ENCODE results near the gene ABCB4.
"Not testable (repeated sequence)": the region's sequence is repeated elsewhere in the genome, so short reads cannot be mapped to it uniquely, and the experiment has no call there.

ABCB4 gene

DNA sequence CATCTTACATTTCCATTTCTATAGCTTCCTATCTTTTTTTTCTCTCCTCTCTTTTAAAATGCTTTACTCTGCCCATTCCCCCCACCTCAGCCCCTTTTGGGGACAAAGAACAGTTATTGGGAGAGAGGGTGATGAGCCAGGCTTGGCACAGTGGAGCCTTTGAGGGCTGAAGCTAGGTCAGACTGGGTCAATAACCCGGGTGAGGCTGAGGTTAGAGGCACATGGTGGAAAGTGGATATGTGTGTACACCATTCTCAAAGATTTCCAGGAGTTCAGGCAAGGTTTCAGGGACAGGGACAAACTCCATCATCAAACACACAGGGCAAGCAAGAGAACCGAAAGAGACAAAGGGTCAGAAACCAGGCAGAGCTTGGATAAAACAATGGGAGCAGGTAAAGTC, 11.5 kb downstream of the ABCB4 start:
- no peak for TF ChIP-seq ZFX (IDR thresholded peaks at IDR 0.05; ENCODE audit: borderline replicate concordance)
- TF ChIP-seq, protein P1, sequence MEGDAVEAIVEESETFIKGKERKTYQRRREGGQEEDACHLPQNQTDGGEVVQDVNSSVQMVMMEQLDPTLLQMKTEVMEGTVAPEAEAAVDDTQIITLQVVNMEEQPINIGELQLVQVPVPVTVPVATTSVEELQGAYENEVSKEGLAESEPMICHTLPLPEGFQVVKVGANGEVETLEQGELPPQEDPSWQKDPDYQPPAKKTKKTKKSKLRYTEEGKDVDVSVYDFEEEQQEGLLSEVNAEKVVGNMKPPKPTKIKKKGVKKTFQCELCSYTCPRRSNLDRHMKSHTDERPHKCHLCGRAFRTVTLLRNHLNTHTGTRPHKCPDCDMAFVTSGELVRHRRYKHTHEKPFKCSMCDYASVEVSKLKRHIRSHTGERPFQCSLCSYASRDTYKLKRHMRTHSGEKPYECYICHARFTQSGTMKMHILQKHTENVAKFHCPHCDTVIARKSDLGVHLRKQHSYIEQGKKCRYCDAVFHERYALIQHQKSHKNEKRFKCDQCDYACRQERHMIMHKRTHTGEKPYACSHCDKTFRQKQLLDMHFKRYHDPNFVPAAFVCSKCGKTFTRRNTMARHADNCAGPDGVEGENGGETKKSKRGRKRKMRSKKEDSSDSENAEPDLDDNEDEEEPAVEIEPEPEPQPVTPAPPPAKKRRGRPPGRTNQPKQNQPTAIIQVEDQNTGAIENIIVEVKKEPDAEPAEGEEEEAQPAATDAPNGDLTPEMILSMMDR (IDR thresholded peaks at IDR 0.05), result no peak
- peak overlapping the region; percentile 50; the same call in 1 of the 2 replicates for H3K27ac ChIP-seq

DNA sequence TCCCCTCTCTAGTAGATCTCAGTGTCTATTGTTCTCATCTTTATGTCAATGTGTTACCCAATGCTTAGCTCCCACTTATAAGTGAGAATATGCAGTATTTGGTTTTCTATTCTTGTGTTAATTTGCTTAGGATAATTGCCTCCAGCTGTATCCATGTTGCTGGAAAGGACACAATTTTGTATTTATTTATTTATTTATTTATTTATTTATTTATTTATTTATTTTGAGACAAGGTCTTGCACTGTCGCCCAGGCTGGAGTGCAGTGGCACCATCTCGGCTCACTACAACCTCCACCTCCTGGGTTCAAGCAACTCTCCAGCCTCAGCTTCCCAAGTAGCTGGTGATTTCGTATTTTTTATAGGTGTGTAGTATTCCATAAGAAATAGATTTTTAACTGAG, 15.0 kb downstream of the ABCB4 start:
- H3K27ac ChIP-seq, result not testable (repeated sequence)

DNA sequence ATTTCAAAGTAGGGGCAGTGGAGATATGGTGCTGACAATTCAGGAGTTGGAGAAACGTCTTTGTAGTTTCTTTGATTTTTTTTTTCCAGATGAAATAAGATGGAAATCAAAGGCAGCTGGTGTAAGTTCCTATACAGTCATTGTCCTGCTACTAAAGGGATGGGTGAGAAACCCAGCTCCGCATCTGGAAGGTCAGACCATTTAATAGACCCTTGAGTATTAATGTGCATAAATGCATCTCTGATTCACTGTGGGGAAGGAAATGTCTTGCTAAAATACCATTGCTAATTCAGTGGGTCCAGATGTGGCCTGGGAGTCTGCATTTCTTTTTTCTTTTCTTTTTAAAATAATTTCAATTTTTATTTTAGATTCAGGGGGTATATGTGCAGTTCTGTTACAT, 15.5 kb downstream of the ABCB4 start:
- no peak overlapping the region for H3K27ac ChIP-seq
- TF ChIP-seq, protein P1 (IDR thresholded peaks at IDR 0.05), result no peak
- TF ChIP-seq ZFX (IDR thresholded peaks at IDR 0.05; ENCODE audit: borderline replicate concordance), result no peak

DNA sequence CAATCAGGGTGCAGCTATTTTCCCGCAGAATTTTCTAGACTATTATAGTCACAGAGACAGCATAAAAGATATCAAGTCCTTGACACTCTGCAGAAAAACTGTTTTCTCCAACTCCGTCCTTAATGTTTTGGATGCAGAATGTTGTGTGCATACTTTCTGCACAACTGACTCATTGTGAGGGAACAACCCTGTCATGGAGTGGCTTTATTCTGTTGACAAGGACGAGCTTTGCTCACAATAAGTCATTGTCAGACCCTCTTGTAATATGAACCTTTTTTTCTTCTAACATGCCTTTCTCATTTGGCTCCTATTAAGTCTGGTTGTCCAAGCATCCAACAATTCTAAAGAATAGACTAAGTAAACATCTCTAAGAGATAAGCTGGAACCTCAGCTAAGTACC, 17.3 kb downstream of the ABCB4 start:
- H3K27ac ChIP-seq, result no peak overlapping the region
- TF ChIP-seq, protein P1 (IDR thresholded peaks at IDR 0.05), result no peak
- no peak for TF ChIP-seq ZFX (IDR thresholded peaks at IDR 0.05; ENCODE audit: borderline replicate concordance)

DNA sequence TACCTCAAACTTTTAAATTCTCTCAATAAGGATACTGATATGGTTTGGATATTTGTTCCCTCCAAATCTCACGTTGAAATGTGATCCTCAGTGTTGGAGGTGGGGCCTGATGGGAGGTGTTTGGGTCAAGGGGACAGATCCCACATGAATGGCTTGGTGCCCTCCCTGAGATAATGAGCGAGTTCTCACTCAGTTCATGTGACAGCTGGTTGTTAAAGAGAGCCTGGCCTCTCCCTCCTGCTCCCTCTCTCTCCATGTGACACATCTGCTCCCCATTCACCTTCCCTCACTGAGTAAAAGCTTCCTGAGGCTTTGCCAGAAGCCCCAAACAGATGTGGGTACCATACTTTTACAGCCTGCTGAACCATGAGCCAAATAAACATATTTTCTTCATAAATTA, 19.2 kb downstream of the ABCB4 start:
- no peak overlapping the region for H3K27ac ChIP-seq
- TF ChIP-seq ZFX (IDR thresholded peaks at IDR 0.05; ENCODE audit: borderline replicate concordance), result no peak
- TF ChIP-seq, protein P1 (IDR thresholded peaks at IDR 0.05), result no peak

DNA sequence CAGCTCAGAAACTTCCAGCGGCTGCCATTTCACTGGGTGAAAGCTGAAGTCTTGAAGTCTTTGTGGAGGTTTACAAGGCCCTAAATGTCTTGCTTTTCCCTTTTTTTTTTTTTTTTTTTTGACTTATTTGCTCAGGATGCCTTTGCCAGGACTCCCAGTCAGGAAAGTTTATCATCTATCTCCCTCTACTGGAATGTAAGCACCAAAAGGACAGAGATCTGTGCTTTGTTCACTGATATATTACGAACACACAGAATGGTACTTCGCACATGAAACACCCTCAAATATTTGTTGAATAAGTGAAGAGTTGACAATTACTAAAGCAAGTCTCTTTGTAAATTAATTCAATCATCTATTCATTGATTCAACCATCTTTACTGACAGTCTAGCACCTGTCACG, 23.2 kb downstream of the ABCB4 start:
- TF ChIP-seq ZFX (IDR thresholded peaks at IDR 0.05; ENCODE audit: borderline replicate concordance), result no peak
- TF ChIP-seq, protein P1 (IDR thresholded peaks at IDR 0.05), result peak; percentile 35

DNA sequence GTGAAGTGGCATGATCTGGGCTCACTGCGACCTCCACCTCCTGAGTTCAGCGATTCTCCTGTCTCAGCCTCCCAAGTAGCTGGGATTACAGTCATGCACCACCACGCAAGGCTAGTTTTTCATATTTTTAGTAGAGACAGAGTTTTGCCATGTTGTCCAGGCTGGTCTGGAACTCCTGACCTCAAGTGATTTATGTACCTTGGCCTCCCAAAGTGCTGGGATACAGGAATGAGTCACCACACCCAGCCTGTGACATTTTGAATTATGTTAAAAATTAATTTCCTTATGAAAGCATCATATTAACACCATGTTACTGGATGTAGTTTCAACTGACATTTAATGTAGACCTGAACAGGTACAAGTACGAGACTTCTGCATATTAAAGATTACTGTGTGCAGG, 24.3 kb downstream of the ABCB4 start:
- no peak overlapping the region for H3K27ac ChIP-seq
- TF ChIP-seq ZFX (IDR thresholded peaks at IDR 0.05; ENCODE audit: borderline replicate concordance), result no peak
- TF ChIP-seq, protein P1 (IDR thresholded peaks at IDR 0.05), result no peak

More for the DNA sequence above, 23.2 kb downstream of the ABCB4 start:
- H3K27ac ChIP-seq, result no peak overlapping the region

DNA sequence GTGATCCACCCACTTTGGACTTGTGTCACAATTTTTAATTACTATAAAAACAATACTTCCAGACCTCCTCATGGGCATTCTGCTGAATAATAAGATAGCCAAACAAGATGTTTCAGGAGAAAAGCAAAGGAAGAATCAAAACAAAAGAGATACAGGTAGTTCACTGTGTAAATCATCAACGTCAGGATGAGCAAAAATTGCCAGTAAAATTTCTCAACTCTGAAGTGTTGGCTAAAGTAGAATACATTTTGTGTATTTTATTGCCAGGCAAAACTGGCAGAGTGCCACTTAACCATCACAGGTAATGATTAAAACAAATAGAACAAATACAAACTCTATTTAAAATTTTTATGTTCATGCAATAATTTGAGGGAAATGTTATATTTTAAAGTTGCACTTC, 24.8 kb downstream of the ABCB4 start:
- TF ChIP-seq, protein P1 (IDR thresholded peaks at IDR 0.05), result no peak
- TF ChIP-seq ZFX (IDR thresholded peaks at IDR 0.05; ENCODE audit: borderline replicate concordance), result no peak
- no peak overlapping the region for H3K27ac ChIP-seq

All from 22Rv1 (cell line).